ENCODE measurements around the gene GPX7. TPM values are rescaled to one million over a fixed set of nuclear protein-coding genes. Genes with fewer than 3 reads are reported as not detected.

The GPX7 gene
- total and polyA plus RNA-seq, 12 donors: 4.2 to 81.5 (median 15.5) TPM

GRCh38 chr1:52632732-52633290 lies 30.6 kb downstream of the GPX7 start, which contains the start of gene SHISAL2A:
TSS of gene SHISAL2A (plus strand) at chr1:52633168. CDS start at chr1:52633494, 326 bp downstream.
- intact Hi-C loops (cut with DNase I): no loop called here
- H3K27me3 ChIP-seq: peaks cover 13% of the 10 kb centered on the region
- H3K9me3 ChIP-seq (replicated peaks in 1 of 3): no peaks in the 10 kb centered on the region
- peak within 1 kb of the TSS in 2 of 5 donors; percentile 17 to 30 for H3K27ac ChIP-seq
- H3K36me3 ChIP-seq (replicated peaks in 1 of 2): no peaks in the 10 kb centered on the region
- WGBS, 4 donors: 12 to 81% (median 18%) methylated on average over 6 to 47 of the region's 53 CpGs
- TF ChIP-seq POLR2A (IDR thresholded peaks at IDR 0.05): no peak
- H3K4me1 ChIP-seq (replicated peaks in 1 of 2): peaks cover 4 to 15% of the 10 kb centered on the region in 2 donors
- H3K4me3 ChIP-seq: peak within 1 kb of the TSS in 2 of 4 donors; percentile 18 to 59
- DNase-seq: peak in 6 of 7 donors; percentile 29 to 58 (median 40)

- WGBS, 4 donors: 3 to 21% (median 10%) methylated on average over 2 to 48 of the region's 52 CpGs
- no peaks in the 10 kb centered on the region for H3K9me3 ChIP-seq (replicated peaks in 1 of 3)
- H3K27me3 ChIP-seq: peaks cover 13% of the 10 kb centered on the region
- peak overlapping the region in 2 of 4 donors; percentile 18 to 59 for H3K4me3 ChIP-seq
- H3K4me1 ChIP-seq (replicated peaks in 1 of 2): peaks cover 4 to 15% of the 10 kb centered on the region in 2 donors
- intact Hi-C loops (cut with DNase I): no loop called here
- TF ChIP-seq CTCF (IDR thresholded peaks at IDR 0.05) (no peak), POLR2A (IDR thresholded peaks at IDR 0.05) (no peak)
- no peaks in the 10 kb centered on the region for H3K36me3 ChIP-seq (replicated peaks in 1 of 2)
- peak overlapping the region in 1 of 5 donors; percentile 17 for H3K27ac ChIP-seq
- DNase-seq: peak in 2 of 7 donors; percentile 25 to 49
Measured at GRCh38 chr1:52633291-52633754, 31.2 kb downstream of the GPX7 start.

GRCh38 chr1:52634111-52634510 lies 31.9 kb downstream of the GPX7 start:
- H3K9me3 ChIP-seq (replicated peaks in 1 of 3): no peaks in the 10 kb centered on the region
- peak in 1 of 7 donors; percentile 29 for DNase-seq
- WGBS, 4 donors: 88 to 100% (median 91%) methylated on average over 4 of the region's 4 CpGs
- peaks cover 13% of the 10 kb centered on the region for H3K27me3 ChIP-seq
- no peak overlapping the region for H3K27ac ChIP-seq
- no peak overlapping the region for H3K4me3 ChIP-seq
- intact Hi-C loops (cut with DNase I): no loop called here
- H3K36me3 ChIP-seq (replicated peaks in 1 of 2): no peaks in the 10 kb centered on the region
- H3K4me1 ChIP-seq (replicated peaks in 1 of 2): peaks cover 4 to 15% of the 10 kb centered on the region in 2 donors
- no peak for TF ChIP-seq CTCF (IDR thresholded peaks at IDR 0.05)

GRCh38 chr1:52635321-52636089 lies 33.3 kb downstream of the GPX7 start:
- Histone ChIP-seq H3K27ac (no peak overlapping the region), H3K36me3 (replicated peaks in 1 of 2) (no peaks in the 10 kb centered on the region), H3K4me3 (no peak overlapping the region), H3K27me3 (peaks cover 13% of the 10 kb centered on the region), H3K4me1 (replicated peaks in 1 of 2) (peaks cover 4 to 15% of the 10 kb centered on the region in 2 donors), H3K9me3 (replicated peaks in 1 of 3) (no peaks in the 10 kb centered on the region)
- intact Hi-C loops (cut with DNase I): no loop called here
- TF ChIP-seq CTCF (IDR thresholded peaks at IDR 0.05) (no peak), POLR2A (IDR thresholded peaks at IDR 0.05) (no peak)
- whole genome bisulfite sequencing, 4 donors: 83 to 94% (median 86%) methylated on average over 4 of the region's 4 CpGs
- no peak for DNase-seq
